Measurements from ENCODE around the gene DNMT3A.

Gene DNMT3A

DNA sequence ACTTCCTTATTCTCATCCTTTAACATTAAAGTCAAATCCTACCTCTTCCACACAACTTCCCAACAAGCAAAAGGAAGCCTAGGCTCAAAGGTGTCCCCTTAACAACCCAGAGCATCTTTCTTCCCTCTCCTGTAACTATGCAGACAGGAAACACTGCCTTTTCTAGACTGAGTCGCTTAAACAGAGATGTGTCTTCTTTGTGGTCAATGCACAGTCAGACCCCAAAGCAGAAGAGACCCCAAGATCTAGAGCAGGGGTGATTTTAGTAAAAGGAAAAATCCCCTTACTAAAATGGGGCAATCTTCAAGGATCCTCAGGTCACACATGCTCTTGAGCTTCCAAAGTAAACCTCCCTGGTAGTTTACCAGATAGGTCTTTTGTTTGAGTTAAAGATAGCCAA is 86.8 kb downstream of the DNMT3A start:
- no peak for DNase-seq

GRCh38 chr2:25253153-25253626 is 88.5 kb downstream of the DNMT3A start:
- DNase-seq = no peak

DNA sequence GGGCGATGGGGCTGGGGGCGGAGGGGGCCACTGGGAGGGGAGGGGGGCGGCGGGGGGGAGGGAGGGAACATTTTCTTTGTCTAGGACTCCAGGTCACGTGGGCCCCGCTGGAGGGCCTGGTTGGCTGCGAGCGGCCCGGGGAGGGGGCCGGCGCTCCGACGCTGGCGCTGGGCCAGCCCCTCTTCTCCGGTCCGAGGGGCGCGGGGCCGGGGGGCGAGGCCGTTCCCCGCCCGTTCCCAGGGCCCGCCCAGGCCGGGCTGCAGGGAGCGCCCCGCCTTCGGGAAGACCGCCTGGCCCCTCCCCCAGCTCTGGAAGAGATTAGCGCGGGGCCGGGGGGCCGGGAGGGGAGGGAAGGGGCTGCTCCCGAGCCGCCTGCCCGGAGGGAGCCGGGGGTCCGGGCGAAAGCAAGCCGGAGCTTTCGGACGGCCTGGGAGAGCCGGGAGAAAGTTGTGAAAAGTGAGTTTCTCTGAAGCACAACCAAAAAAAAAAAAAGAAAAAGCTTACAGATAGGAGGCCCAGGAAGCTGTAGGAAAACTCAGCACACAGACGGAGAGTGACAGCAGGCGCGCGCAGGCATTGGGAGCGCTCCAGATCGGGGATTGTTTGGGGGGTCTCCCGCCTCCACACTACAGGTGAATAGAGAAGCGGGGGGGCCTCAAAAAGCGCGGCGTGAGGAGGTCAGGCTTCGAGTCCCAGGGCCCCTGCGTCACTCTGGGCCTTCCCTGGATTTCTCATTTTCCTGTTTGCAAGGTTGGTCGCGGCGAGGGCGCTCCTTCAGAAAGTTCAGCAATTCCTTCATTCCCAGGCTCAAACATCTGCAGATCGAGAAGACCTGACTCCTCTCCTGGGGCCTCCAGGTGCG is 89.2 kb downstream of the DNMT3A start:
- DNase-seq = peak; percentile 53 to 59

- peak in 1 of 2 donors; percentile 22 for DNase-seq
Observed at GRCh38 chr2:25251422-25252273, 90.1 kb downstream of the DNMT3A start.

DNA sequence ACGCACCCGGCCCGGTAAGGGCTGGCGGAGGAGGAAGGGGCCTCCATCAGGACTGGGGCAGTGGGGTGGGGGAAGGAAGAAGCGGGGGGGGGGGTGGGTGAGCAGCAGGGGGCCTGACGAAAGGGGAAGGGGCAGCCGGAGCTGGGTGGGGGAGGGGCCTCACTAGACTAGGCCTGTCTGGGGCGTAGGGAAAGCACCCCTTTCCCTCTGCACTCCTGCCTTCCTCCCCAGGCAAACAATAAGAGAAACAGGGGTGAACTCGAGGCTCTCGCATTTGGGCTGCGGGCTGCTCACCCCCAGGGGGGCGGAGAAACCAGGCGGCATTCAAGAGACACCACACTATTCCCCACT is 90.7 kb downstream of the DNMT3A start:
- peak in 1 of 2 donors; percentile 19 for DNase-seq

DNA sequence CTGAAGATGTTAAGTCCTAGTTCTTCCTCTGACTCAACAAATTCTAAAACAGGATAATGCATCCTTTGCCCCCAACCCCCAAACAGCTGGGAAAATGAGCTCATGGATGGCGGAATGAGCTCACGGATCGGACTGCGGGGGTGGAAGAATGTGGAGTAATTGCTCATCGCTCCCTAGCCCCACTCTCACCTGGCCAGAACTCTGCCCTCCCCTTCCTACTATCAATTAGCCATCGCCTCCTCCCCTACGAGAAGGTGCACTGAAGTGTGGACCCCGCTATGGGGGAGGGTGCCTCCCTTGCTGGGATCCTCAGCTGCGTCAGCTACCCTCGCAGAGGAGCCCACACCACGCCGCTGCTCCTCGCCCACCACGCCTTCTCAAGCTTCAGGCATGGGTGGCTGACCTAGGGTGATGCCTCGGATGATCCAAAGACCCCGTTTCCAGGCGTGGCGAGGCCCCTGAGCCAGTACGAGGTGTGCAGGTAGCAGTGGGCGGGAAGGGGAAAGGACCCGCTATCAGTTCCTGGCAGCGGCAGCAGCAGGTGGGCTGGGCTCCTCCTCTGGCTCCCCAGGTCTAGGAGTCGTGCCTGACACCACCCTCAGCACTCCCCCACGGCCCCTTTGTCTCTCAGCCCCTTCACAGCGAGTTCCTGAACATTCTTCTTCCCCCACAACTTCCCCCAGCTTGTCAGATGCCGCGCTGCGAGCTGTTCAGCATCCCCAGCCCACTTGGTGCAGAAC is 91.2 kb downstream of the DNMT3A start:
- DNase-seq = no peak

- no peak for DNase-seq
Observed at GRCh38 chr2:25249785-25250184, 91.9 kb downstream of the DNMT3A start.

- DNase-seq = no peak
Observed at GRCh38 chr2:25247792-25248512, 93.8 kb downstream of the DNMT3A start.

- DNase-seq = no peak
Observed at GRCh38 chr2:25246558-25247290, 95.0 kb downstream of the DNMT3A start.

DNA sequence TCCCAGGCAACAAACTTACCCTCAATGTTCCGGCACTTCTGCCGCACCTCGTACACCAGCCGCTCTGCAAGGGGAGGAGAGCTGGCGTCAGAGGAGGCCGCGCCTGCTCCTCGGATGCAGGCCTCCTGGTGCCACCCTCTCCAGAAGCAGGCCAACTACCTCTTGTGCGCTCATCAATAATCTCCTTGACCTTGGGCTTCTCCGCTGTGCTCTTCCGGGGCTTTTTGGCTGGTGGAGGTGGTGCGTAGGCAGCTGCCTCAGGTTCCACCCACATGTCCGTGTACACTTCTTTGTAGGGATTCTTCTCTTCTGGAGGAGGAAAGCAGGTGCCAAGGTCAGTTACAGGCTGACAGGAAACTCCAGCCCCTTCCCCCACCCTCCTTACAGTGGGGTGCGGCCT is 95.7 kb downstream of the DNMT3A start:
- DNase-seq = no peak

DNA sequence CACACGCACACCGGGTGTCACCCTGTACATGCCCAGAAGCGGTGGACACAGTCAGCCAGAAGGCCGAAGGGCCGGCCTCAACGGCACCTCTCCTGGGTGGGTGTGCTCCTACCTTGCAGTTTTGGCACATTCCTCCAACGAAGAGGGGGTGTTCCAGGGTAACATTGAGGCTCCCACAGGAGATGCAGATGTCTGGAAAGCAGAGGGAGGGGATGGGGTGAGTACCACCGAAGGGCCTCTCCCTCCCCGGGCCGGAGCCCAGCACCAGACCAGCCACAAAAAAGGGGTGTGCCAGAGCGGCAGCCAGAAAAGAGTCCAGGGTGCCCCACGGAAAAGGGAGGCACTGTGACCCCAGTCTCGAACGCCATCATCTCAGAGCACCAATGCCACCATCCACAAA is 96.6 kb downstream of the DNMT3A start:
- no peak for DNase-seq

DNA sequence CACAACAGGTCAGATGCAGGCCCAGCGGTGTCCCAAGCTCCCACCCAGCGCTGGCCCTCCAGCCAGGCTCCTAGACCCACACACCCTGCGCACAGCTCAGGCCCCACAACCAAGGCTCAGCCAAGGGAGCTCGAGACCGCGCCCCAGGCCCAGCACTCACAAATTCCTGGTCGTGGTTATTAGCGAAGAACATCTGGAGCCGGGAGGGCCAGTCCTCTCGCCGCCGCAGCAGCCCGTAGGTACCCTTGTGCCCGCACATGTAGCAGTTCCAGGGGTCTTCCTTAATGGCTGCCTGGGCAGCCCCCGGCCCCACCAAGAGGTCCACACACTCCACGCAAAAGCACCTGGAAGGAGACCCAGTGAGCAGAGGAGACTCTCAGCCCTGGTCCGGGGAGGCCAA is 97.7 kb downstream of the DNMT3A start:
- no peak for DNase-seq

DNA sequence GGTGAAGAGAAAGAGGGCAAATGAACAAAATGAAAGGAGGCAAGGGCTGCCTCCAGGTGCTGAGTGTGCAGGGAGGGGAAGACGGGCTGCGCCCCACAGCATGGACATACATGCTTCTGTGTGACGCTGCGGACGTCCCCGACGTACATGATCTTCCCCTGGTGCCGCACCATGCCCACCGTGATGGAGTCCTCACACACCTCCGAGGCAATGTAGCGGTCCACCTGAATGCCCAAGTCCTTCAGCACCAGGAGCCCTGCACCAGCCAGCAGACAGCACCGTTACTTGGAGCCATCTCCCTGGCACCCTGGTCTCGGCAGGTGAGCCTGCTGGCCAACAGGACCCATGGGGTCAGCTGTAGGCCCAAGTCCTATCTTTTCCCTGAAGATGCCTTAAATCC is 100.3 kb downstream of the DNMT3A start:
- DNase-seq = no peak

- no peak for DNase-seq
Observed at GRCh38 chr2:25240636-25241035, 101.1 kb downstream of the DNMT3A start.

GRCh38 chr2:25238920-25239319 is 102.8 kb downstream of the DNMT3A start:
- no peak for DNase-seq

GRCh38 chr2:25237764-25238163 is 104.0 kb downstream of the DNMT3A start:
- DNase-seq = no peak

GRCh38 chr2:25236736-25237135 is 105.0 kb downstream of the DNMT3A start:
- DNase-seq = no peak

GRCh38 chr2:25234738-25235137 is 107.0 kb downstream of the DNMT3A start:
- DNase-seq = no peak

- DNase-seq = no peak
Observed at GRCh38 chr2:25233916-25234605, 107.7 kb downstream of the DNMT3A start.

DNA sequence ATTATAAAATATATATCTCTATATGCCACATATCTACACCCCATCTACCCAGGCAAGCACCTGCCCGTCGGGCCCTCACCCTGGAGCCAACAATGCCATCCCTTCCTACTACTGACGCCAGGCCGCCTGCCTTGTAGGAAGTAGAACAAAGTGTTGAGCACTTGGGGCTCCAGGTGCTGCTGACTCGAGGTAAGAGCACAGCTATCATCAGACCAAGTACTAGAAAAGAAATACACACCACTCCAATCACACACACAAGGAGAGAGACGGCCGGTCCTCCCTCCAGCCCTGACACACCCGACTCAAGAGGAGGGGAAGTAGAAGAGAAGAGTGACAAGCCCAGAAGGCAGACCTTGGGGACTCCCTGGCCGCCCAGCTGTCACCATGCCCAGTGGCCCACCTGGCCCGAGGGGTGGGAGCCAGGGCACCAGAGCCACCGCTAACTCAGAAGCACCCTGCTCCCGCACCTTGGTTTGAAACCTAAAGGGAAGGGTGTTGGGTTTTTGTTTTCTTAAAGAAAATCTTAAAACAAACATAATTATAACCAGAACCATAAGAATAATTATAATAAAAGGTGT is 109.4 kb downstream of the DNMT3A start:
- DNase-seq = no peak

DNA sequence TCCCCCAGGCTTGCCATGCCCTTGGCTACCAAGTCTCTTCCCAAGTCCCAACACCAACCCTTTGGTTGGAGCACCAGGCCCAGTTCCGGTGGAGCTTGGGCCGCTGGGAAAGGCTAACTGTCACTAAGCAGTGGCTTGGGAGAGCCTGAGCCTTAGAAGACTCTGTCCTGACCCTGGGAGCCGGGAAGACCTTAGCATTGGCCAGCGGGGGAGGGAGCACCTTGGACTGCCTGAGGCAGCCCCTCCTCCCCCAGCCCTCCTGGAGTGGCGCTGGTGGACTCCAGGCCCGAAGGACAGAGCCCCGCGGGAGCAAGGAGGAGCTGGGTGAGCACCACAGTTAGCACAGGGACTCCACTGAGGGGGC is 110.8 kb downstream of the DNMT3A start:
- no peak for DNase-seq

Data from CD4-positive, alpha-beta T cell treated with Interleukin-4 for 1 hour (primary cell).